WERI-Rb-1 (cell line): ENCODE data around the gene GNPNAT1.

Source experiments
- DNase-seq: peaks from one replicate; pipeline ENCODE4 v3.0.0-alpha.2; 2020
- H3K27ac ChIP-seq: fragments of 250-450 bp; sonication (Bioruptor Pico); 2 replicates; pipeline ENCODE4 v1.5.1; 2020; ENCODE audit warnings: mild to moderate bottlenecking, moderate library complexity
- H3K27me3 ChIP-seq: fragments of 250-450 bp; sonication (Bioruptor Pico); 2 replicates; pipeline ENCODE4 v1.5.1; 2021; ENCODE audit warnings: mild to moderate bottlenecking, low read depth, moderate library complexity; ENCODE audit not compliant: insufficient read depth, severe bottlenecking
- H3K36me3 ChIP-seq: fragments of 250-450 bp; sonication (Bioruptor Pico); 2 replicates; pipeline ENCODE4 v1.5.1; 2020; ENCODE audit warnings: mild to moderate bottlenecking, moderate library complexity
- H3K4me3 ChIP-seq: 2 replicates; pipeline ENCODE4 v1.5.1; 2011; ENCODE audit warnings: low read depth, mild to moderate bottlenecking, control low read depth, low read length
- H3K9me3 ChIP-seq: fragments of 250-450 bp; sonication (Bioruptor Pico); 2 replicates; pipeline ENCODE4 v1.5.1; 2021; ENCODE audit warnings: mild to moderate bottlenecking, moderate library complexity; ENCODE audit not compliant: severe bottlenecking
- CTCF ChIP-seq: IDR thresholded peaks from 2 replicates; pipeline ENCODE4 v1.5.1; 2011; ENCODE audit warnings: low read depth, mild to moderate bottlenecking, control low read depth, inconsistent platforms, low read length

The GNPNAT1 gene

GRCh38 chr14:52797653-52798052, 6.2 kb upstream of the GNPNAT1 start:
- DNase-seq: no peak
- H3K27ac ChIP-seq: no peak overlapping the region
- no peaks in the 10 kb centered on the region for H3K9me3 ChIP-seq
- no peaks in the 10 kb centered on the region for H3K27me3 ChIP-seq
- H3K4me3 ChIP-seq: no peak overlapping the region
- TF ChIP-seq CTCF: no peak
- H3K36me3 ChIP-seq: no peaks in the 10 kb centered on the region

- Histone ChIP-seq H3K27me3 (no peaks in the 10 kb centered on the region), H3K36me3 (peaks cover 3% of the 10 kb centered on the region; the same call in 1 of the 2 replicates), H3K4me3 (no peak overlapping the region), H3K27ac (no peak overlapping the region), H3K9me3 (no peaks in the 10 kb centered on the region)
- TF ChIP-seq CTCF: no peak
- DNase-seq: no peak
Measured at GRCh38 chr14:52793061-52793460, 1.7 kb upstream of the GNPNAT1 start.

GRCh38 chr14:52792097-52792415, 649 bp upstream of the GNPNAT1 start:
- no peak for TF ChIP-seq CTCF
- Histone ChIP-seq H3K36me3 (peaks cover 6% of the 10 kb centered on the region; the same call in 1 of the 2 replicates), H3K4me3 (peak overlapping the region; percentile 52), H3K27me3 (no peaks in the 10 kb centered on the region), H3K9me3 (no peaks in the 10 kb centered on the region), H3K27ac (peak overlapping the region; percentile 83)
- DNase-seq: no peak

- peak overlapping the region; percentile 77 for H3K4me3 ChIP-seq
- TF ChIP-seq CTCF: no peak
Measured at GRCh38 chr14:52790756-52791222, 618 bp downstream of the GNPNAT1 start.

GRCh38 chr14:52790011-52790755, 1.2 kb downstream of the GNPNAT1 start:
- peaks cover 6% of the 10 kb centered on the region; the same call in 1 of the 2 replicates for H3K36me3 ChIP-seq
- peak overlapping the region; percentile 77 for H3K4me3 ChIP-seq
- peak overlapping the region; percentile 79 for H3K27ac ChIP-seq
- no peaks in the 10 kb centered on the region for H3K9me3 ChIP-seq
- DNase-seq: no peak
- H3K27me3 ChIP-seq: no peaks in the 10 kb centered on the region
- no peak for TF ChIP-seq CTCF

More at GRCh38 chr14:52790756-52791222, 618 bp downstream of the GNPNAT1 start:
- H3K9me3 ChIP-seq: no peaks in the 10 kb centered on the region
- no peaks in the 10 kb centered on the region for H3K27me3 ChIP-seq
- DNase-seq: no peak
- H3K36me3 ChIP-seq: peaks cover 6% of the 10 kb centered on the region; the same call in 1 of the 2 replicates
- H3K27ac ChIP-seq: peak overlapping the region; percentile 79
